CMK (cell line): ENCODE data around the gene BLVRB.

ENCODE experiments used
- DNase-seq: peaks from one replicate; pipeline ENCODE4 v3.0.0-alpha.2; 2010; ENCODE audit warnings: low read depth

The BLVRB gene

GRCh38 chr19:40403262-40403984 lies 62.1 kb downstream of the BLVRB start:
- DNase-seq = peak; percentile 93

- DNase-seq = no peak
These were observed 65.0 kb downstream of the BLVRB start for GRCh38 chr19:40400559-40400958.

GRCh38 chr19:40398417-40399131 lies 67.0 kb downstream of the BLVRB start:
- DNase-seq = no peak
